HepG2 (cell line): ENCODE measurements around the gene TBX21. TPM values are rescaled to one million over a fixed set of nuclear protein-coding genes. Genes with fewer than 3 reads are reported as not detected.
A peak's percentile ranks its signal among the peaks of the same experiment; 100 is the strongest.

ENCODE experiments used
- ATF6 ChIP-seq: sonication (generic); formaldehyde crosslinking; conservative IDR thresholded peaks from 2 replicates; pipeline ENCODE4 v1.4.0; 2020; ENCODE audit warnings: missing genetic modification reagents
- ATRX ChIP-seq: sonication (generic); formaldehyde crosslinking; IDR thresholded peaks from 2 replicates; pipeline ENCODE4 v1.4.0; 2020; ENCODE audit warnings: missing genetic modification reagents, borderline replicate concordance
- BCL6 ChIP-seq: IDR thresholded peaks from 2 replicates; pipeline ENCODE4 v1.6.1; 2016; ENCODE audit warnings: missing genetic modification reagents, missing compliant biosample characterization
- GTF3A ChIP-seq: sonication (generic); formaldehyde crosslinking; conservative IDR thresholded peaks from 2 replicates; pipeline ENCODE4 v1.4.0; 2020; ENCODE audit warnings: mild to moderate bottlenecking, missing genetic modification reagents
- HIC2 ChIP-seq: sonication (generic); formaldehyde crosslinking; IDR thresholded peaks from 2 replicates; pipeline ENCODE4 v1.9.0; 2022; ENCODE audit warnings: low read depth, missing genetic modification reagents
- ISL2 ChIP-seq: sonication (generic); formaldehyde crosslinking; IDR thresholded peaks from 2 replicates; pipeline ENCODE4 v1.5.0; 2020; ENCODE audit warnings: missing genetic modification reagents
- POGK ChIP-seq: sonication (generic); formaldehyde crosslinking; conservative IDR thresholded peaks from 2 replicates; pipeline ENCODE4 v1.8.0; 2022; ENCODE audit warnings: mild to moderate bottlenecking, moderate library complexity, missing genetic modification reagents
- RXRB ChIP-seq: IDR thresholded peaks from 2 replicates; pipeline ENCODE4 v1.6.1; 2016; ENCODE audit warnings: borderline replicate concordance, missing genetic modification reagents, missing compliant biosample characterization
- TP53 ChIP-seq: sonication (generic); formaldehyde crosslinking; conservative IDR thresholded peaks from 2 replicates; pipeline ENCODE4 v1.4.0; 2020; ENCODE audit warnings: missing genetic modification reagents
- YY1 ChIP-seq: IDR thresholded peaks from 2 replicates; pipeline ENCODE4 v1.6.1; 2011; ENCODE audit warnings: low read length, low read depth, moderate library complexity, mild to moderate bottlenecking; ENCODE audit not compliant: insufficient read depth, insufficient replicate concordance
- ZBTB25 ChIP-seq: IDR thresholded peaks from 2 replicates; pipeline ENCODE4 v1.6.1; 2018; ENCODE audit warnings: missing genetic modification reagents
- ZBTB33 ChIP-seq: sonication (generic); formaldehyde crosslinking; IDR thresholded peaks from 2 replicates; pipeline ENCODE4 v1.4.0; 2020; ENCODE audit warnings: missing genetic modification reagents
- ZFX ChIP-seq: sonication (generic); formaldehyde crosslinking; IDR thresholded peaks from 2 replicates; pipeline ENCODE4 v1.4.0; 2020; ENCODE audit warnings: mild to moderate bottlenecking, low read depth, missing genetic modification reagents, moderate library complexity
- ZNF274 ChIP-seq: sonication (generic); formaldehyde crosslinking; IDR thresholded peaks from 2 replicates; pipeline ENCODE4 v1.5.1; 2020; ENCODE audit warnings: mild to moderate bottlenecking, missing genetic modification reagents
- ZNF335 ChIP-seq: sonication (generic); formaldehyde crosslinking; IDR thresholded peaks from 2 replicates; pipeline ENCODE4 v1.4.0; 2020; ENCODE audit warnings: missing genetic modification reagents
- ZNF546 ChIP-seq: sonication (generic); formaldehyde crosslinking; conservative IDR thresholded peaks from 2 replicates; pipeline ENCODE4 v1.8.1; 2023; ENCODE audit warnings: mild to moderate bottlenecking, missing genetic modification reagents
- polyA plus RNA-seq, 8 experiments: library from polyadenylated mRNA; depleted of rRNA in 3 of 8; stranded (reverse) in 7 of 8; unstranded in 1 of 8; fragments of >200 nt; fragmentation: Illumina TruSeq in 4 of 8; extraction: Trizol in 4 of 8; gene quantifications; 2 replicates each; pipeline versions ENCODE4 v1.2.1 to v1.2.3, GENCODE V29; 2011 to 2016; ENCODE audit warnings: low read depth in 4 of 8, missing spikeins in 1 of 8, mixed read lengths in 1 of 8; ENCODE audit not compliant: insufficient read depth in 1 of 8
- total RNA-seq, 5 experiments: library from RNA; depleted of rRNA; stranded (reverse); fragments of >200 nt; fragmentation: Illumina TruSeq; extraction: Trizol; gene quantifications; 2 replicates each; pipeline ENCODE4 v1.2.3, GENCODE V29; 2016; ENCODE audit warnings: low read depth in 1 of 5
- TF ChIP-seq, protein P1 (sequence below): IDR thresholded peaks from 2 replicates; pipeline ENCODE4 v1.6.1; 2016; ENCODE audit warnings: control low read depth
- TF ChIP-seq, protein P2 (sequence below): sonication (generic); formaldehyde crosslinking; IDR thresholded peaks from 2 replicates; pipeline ENCODE4 v1.4.0; 2020; ENCODE audit warnings: missing genetic modification reagents; ENCODE audit errors: not compliant biosample characterization

The TBX21 gene
- total and polyA plus RNA-seq, 2 of the 13 experiments (the other 11 are each of a cell fraction or from before 2014, with no cell fraction given), result not detected

DNA sequence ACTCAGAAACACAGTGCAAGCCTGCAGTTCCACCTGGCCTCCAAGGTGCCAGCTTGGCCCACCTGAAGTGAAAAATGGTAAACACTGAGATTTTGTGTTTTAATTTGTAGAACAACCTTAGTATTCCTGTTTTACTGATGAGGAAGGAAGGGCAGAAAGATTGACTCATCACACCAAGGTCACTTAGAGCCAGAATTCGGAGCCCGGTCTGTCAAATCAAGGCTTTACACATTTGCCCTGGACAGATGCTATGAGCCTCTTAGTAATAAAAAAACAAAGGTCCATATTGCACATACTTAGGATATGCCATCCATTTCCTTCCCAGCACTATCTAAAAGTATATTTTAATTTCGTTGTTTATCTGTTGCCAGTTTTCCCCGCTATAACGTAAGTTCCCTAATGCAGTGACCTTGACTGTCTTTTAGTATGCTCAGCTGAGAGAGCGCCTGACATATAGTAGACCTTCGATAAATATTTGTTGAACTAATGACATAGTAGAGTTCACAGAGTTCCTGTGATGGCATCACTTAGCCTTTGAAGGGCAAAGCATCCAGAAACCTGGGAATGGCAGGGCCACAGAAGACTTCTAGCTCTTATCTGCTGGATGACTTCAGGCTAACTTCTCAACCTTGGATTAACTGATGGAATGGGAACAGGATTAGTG, 46.2 kb upstream of the TBX21 start (continued):
- no peak; the same call in 1 of the 2 replicates for TF ChIP-seq ZBTB25 (CRISPR knock-in tag)
- no peak for TF ChIP-seq ZFX (CRISPR knock-in tag)
- no peak for TF ChIP-seq ATRX (CRISPR knock-in tag)
- TF ChIP-seq, protein P1, sequence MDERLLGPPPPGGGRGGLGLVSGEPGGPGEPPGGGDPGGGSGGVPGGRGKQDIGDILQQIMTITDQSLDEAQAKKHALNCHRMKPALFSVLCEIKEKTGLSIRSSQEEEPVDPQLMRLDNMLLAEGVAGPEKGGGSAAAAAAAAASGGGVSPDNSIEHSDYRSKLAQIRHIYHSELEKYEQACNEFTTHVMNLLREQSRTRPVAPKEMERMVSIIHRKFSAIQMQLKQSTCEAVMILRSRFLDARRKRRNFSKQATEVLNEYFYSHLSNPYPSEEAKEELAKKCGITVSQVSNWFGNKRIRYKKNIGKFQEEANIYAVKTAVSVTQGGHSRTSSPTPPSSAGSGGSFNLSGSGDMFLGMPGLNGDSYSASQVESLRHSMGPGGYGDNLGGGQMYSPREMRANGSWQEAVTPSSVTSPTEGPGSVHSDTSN (CRISPR knock-in tag), result peak; percentile 25; the same call in 1 of the 2 replicates
- TF ChIP-seq POGK (CRISPR knock-in tag), result no peak
- no peak; the same call in 1 of the 2 replicates for TF ChIP-seq GTF3A (CRISPR knock-in tag)
- peak; percentile 79 for TF ChIP-seq ISL2 (CRISPR knock-in tag)
- TF ChIP-seq ZNF335 (CRISPR knock-in tag), result no peak; the same call in 1 of the 2 replicates
- TF ChIP-seq ATF6 (CRISPR knock-in tag), result no peak
- no peak for TF ChIP-seq ZNF546 (CRISPR knock-in tag)
- no peak; the same call in 1 of the 2 replicates for TF ChIP-seq ZBTB33
- TF ChIP-seq, protein P2, sequence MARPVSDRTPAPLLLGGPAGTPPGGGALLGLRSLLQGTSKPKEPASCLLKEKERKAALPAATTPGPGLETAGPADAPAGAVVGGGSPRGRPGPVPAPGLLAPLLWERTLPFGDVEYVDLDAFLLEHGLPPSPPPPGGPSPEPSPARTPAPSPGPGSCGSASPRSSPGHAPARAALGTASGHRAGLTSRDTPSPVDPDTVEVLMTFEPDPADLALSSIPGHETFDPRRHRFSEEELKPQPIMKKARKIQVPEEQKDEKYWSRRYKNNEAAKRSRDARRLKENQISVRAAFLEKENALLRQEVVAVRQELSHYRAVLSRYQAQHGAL (CRISPR knock-in tag), result no peak
- peak; percentile 67 for TF ChIP-seq BCL6 (CRISPR knock-in tag)
- TF ChIP-seq HIC2, result no peak; the same call in 1 of the 2 replicates
- TF ChIP-seq ZNF274 (CRISPR knock-in tag), result no peak
- no peak for TF ChIP-seq TP53 (CRISPR knock-in tag)
- TF ChIP-seq YY1, result no peak
- peak; percentile 88 for TF ChIP-seq RXRB (CRISPR knock-in tag)
